Heart left ventricle (tissue), 16 donors: Measurements from ENCODE around the gene TRIM65. TPM values are rescaled to one million over a fixed set of nuclear protein-coding genes. Genes with fewer than 3 reads are reported as not detected.

Experiments used
- ATAC-seq, 4 donors: fragments of 200-7000 bp; cut with Tn5 transposase; one replicate each; pipeline ENCODE4 v1.9.1; 2020 to 2022; ENCODE audit warnings: moderate library complexity in 4 of 4, mild to moderate bottlenecking in 3 of 4, moderate number of reproducible peaks in 1 of 4
- DNase-seq, 5 donors: peaks; one replicate each; pipeline ENCODE4 v3.0.0-alpha.2; 2020
- H3K27ac ChIP-seq, 12 donors: fragments of 200-600 bp; sonication (generic) in 4 of 12; one replicate each; pipeline versions ENCODE4 v1.5.0 to v1.8.0; 2016 to 2022; ENCODE audit warnings: mild to moderate bottlenecking in 2 of 12
- H3K27me3 ChIP-seq, 9 donors: fragments of 200-600 bp; sonication (generic) in 2 of 9; one replicate each; pipeline versions ENCODE4 v1.5.1 to v1.8.0; 2016 to 2022; ENCODE audit warnings: mild to moderate bottlenecking in 3 of 9
- H3K36me3 ChIP-seq, 9 donors: fragments of 200-600 bp; sonication (generic) in 2 of 9; one replicate each; pipeline versions ENCODE4 v1.5.0 to v1.8.0; 2018 to 2022; ENCODE audit warnings: mild to moderate bottlenecking in 2 of 9
- H3K4me1 ChIP-seq, 12 donors: fragments of 200-600 bp; sonication (generic) in 4 of 12; one replicate each; pipeline versions ENCODE4 v1.5.0 to v1.8.0; 2016 to 2022; ENCODE audit warnings: mild to moderate bottlenecking in 3 of 12
- H3K4me3 ChIP-seq, 12 donors: fragments of 200-600 bp; sonication (generic) in 4 of 12; one replicate each; pipeline versions ENCODE4 v1.5.0 to v1.8.0; 2017 to 2022; ENCODE audit warnings: mild to moderate bottlenecking in 9 of 12, moderate library complexity in 4 of 12
- H3K9me3 ChIP-seq, 12 donors: fragments of 200-600 bp; sonication (generic) in 4 of 12; one replicate each; pipeline versions ENCODE4 v1.5.0 to v1.8.0; 2016 to 2022; ENCODE audit warnings: mild to moderate bottlenecking in 1 of 12
- CTCF ChIP-seq, 12 donors: fragments of 200-600 bp; sonication (generic) in 4 of 12; IDR thresholded peaks; one replicate each; pipeline versions ENCODE4 v1.5.0 to v1.8.0; 2018 to 2022; ENCODE audit warnings: antibody characterized with exemption in 12 of 12, mild to moderate bottlenecking in 5 of 12
- POLR2A ChIP-seq, 2 donors: fragments of 450-650 bp; IDR thresholded peaks; one replicate each; pipeline ENCODE4 v1.6.1; 2017; ENCODE audit warnings: antibody characterized with exemption in 2 of 2, mild to moderate bottlenecking in 2 of 2, moderate library complexity in 2 of 2
- WGBS, 4 donors: extraction: QIAGEN DNeasy Blood & Tissue Kit in 2 of 4; methylation state at CpG; one replicate each; pipeline versions ENCODE4 v1.1.5 to v1.1.7; 2013 to 2018; 5-methylcytosine and 5-hydroxymethylcytosine counted together
- intact Hi-C, 10 donors: fragments of 100-400 bp; cut with DNase I; formaldehyde crosslinking; loops; one replicate each; pipeline versions ENCODE4 v1.11.1 to v1.14.2; 2022
- long read RNA-seq, 3 donors: library from polyadenylated mRNA; unstranded; transcript quantifications; one replicate each; pipeline ENCODE4 v2.0.0, GENCODE V29; 2020 to 2021
- polyA plus RNA-seq, 2 donors: library from polyadenylated mRNA; stranded (reverse); fragments of 200-250 nt; gene quantifications; one replicate each; pipeline ENCODE4 v1.2.3, GENCODE V29; 2013
- total RNA-seq, 9 donors: library from RNA; depleted of rRNA in 2 of 9; stranded (reverse); fragments of >200 nt in 2 of 9; fragmentation: NEBNext Ultra II Directional in 3 of 9; extraction: Animal tissue kit (Norgen Biotek cat#: 25700) in 3 of 9; gene quantifications; one replicate each; pipeline versions ENCODE4 v1.1.0 to v1.2.4, GENCODE V29; 2016 to 2023
- donor health status: ischemic (EF 13 %, LVEDD 7.1; RV severe dilation, severe dysfunction).
- donor health status: healthy with polysubstance abuse.
- donor health status: DM: no; HTN: yes; CAD: no.
- donor health status: DM: no; HTN: no; CAD: no.
- donor health status: ischemic (EF 25% LVEDD 6.9; RV normal size, moderate dysfunction).
- donor health status: ischemic (EF 25% LVEDD 5.7; RV mildly dilated, moderate dysfunction).
- donor health status: healthy.
- donor health status: DM: yes; HTN: yes; CAD: no.
- donor health status: ischemic (EF 35%, LVEDD 5.7; RV mildly dilated, moderate dysfunction).
- donor health status: nonischemic (EF 11% LVEDD 7.7; RV severe dilation, severe dysfunction).
- donor health status: DM: yes; HTN: yes; CAD: no.
- donor health status: PGD.
- donor health status: ischemic (EF 29% LVEDD 5.4; RV normal size, mild dysfunction).
- donor health status: nonischemic (EF 23%, LVEDD 6.1; RV moderate dilation, normal function).

The TRIM65 gene
- total RNA-seq, result 10 to 100 TPM in 3 of 9 donors, 1 to 10 TPM in 6; 6.8 to 16.1 (median 9.5) TPM
- 10 to 100 TPM in 1 of 2 donors, 1 to 10 TPM in 1; 7.5 to 10.5 TPM for polyA plus RNA-seq
- long read RNA-seq, donor 1, transcript TRIM65-201 (6 exons, 3,439 nt), result major isoform, 11 of 26 reads
- long read RNA-seq, donor 1, partial matches to known transcripts, result 0 of 26 reads
- long read RNA-seq, donor 1, other reads (novel, unspliced or antisense), result 11 of 26 reads
- long read RNA-seq, donor 2, partial matches to known transcripts, result 0 of 3 reads
- long read RNA-seq, donor 2, other reads (novel, unspliced or antisense), result 3 of 3 reads
- long read RNA-seq, donor 3, transcript TRIM65-204 (5 exons, 865 nt), result minor isoform, 5 of 19 reads
- long read RNA-seq, donor 3, transcript TRIM65-201 (6 exons, 3,439 nt), result major isoform, 6 of 19 reads
- long read RNA-seq, donor 3, partial matches to known transcripts, result 3 of 19 reads
- long read RNA-seq, donor 3, other reads (novel, unspliced or antisense), result 5 of 19 reads

- Histone ChIP-seq H3K4me3 (peak within 1 kb of the TSS; percentile 48 to 97 (median 80)), H3K4me1 (peaks cover 0 to 32% (median 24%) of the 10 kb centered on the region in 12 donors), H3K36me3 (peaks cover 0 to 52% (median 39%) of the 10 kb centered on the region in 9 donors), H3K27me3 (no peaks in the 10 kb centered on the region), H3K27ac (peak within 1 kb of the TSS; percentile 88 to 99 (median 94)), H3K9me3 (no peaks in the 10 kb centered on the region)
- TF ChIP-seq CTCF (IDR thresholded peaks at IDR 0.05), result peak in 11 of 12 donors; percentile 28 to 73 (median 55)
- TF ChIP-seq POLR2A (IDR thresholded peaks at IDR 0.05), result peak in 1 of 2 donors; percentile 84
- intact Hi-C loops, result loop anchor here in 8 of 10 donors (1.0 to 10.0 kb wide), 8 partner anchors 39 to 132 kb away; partner anchors contain the start of genes WBP2 (in 5 of the 8), GALK1 (in 1 of the 8), UNC13D (in 1 of the 8) and UNK (in 1 of the 8)
- DNase-seq (peak; percentile 88 to 94 (median 90)), ATAC-seq (peak; percentile 61 to 87 (median 85))
- WGBS, 4 donors, result 0 to 1% (median 1%) methylated on average over 12 to 102 of the region's 102 CpGs
Measured at GRCh38 chr17:75896415-75897159, at the start of gene TRIM65. Gene TRIM65, minus strand, starts transcription at chr17:75896951. Its CDS starts 14 bp downstream, at chr17:75896937.

DNA sequence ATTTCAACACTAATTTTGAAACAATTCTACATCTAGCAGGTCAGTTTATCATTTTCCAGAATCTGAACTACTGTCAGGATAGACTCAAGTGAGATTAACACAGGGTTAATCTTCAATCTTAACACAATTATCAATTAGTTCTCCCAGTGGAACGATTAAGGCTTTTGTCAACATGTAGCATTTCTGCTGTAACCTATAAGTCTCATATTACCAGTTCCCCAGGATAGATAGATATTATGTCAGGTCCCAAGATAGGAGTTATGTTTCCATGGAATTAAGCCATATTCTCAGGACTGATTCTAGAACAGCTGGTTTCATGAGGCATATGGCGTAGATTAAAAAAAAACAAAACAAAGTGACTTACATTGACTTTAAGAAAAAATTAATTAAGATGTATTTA lies 48.5 kb upstream of the TRIM65 start:
- ATAC-seq (no peak), DNase-seq (no peak)
- WGBS, 4 donors, result 66 to 76% (median 74%) methylated on average over 2 of the region's 2 CpGs
- TF ChIP-seq CTCF (IDR thresholded peaks at IDR 0.05) (no peak), POLR2A (IDR thresholded peaks at IDR 0.05) (no peak)
- H3K36me3 ChIP-seq, result peaks cover 0 to 78% (median 61%) of the 10 kb centered on the region in 9 donors
- H3K9me3 ChIP-seq, result no peaks in the 10 kb centered on the region
- peaks cover 0 to 13% (median 7%) of the 10 kb centered on the region in 12 donors for H3K4me1 ChIP-seq
- no peak overlapping the region for H3K27ac ChIP-seq
- H3K27me3 ChIP-seq, result no peaks in the 10 kb centered on the region
- intact Hi-C loops, result loop anchor here in 1 of 10 donors (10.0 kb wide), 1 partner anchor 130 kb away; the partner anchor contains the start of genes GALR2, SRP68 and ZACN
- H3K4me3 ChIP-seq, result no peak overlapping the region

GRCh38 chr17:75943491-75943890 lies 46.7 kb upstream of the TRIM65 start:
- H3K27ac ChIP-seq, result no peak overlapping the region
- peaks cover 0 to 15% (median 9%) of the 10 kb centered on the region in 12 donors for H3K4me1 ChIP-seq
- no peak for ATAC-seq
- peaks cover 0 to 61% (median 43%) of the 10 kb centered on the region in 9 donors for H3K36me3 ChIP-seq
- 70 to 77% (median 73%) methylated on average over 1 of the region's 1 CpG for WGBS, 4 donors
- intact Hi-C loops, result loop anchor here in 3 of 10 donors (5.0 to 10.0 kb wide), 3 partner anchors 34 to 131 kb away; partner anchors contain the start of genes ACOX1 (in 2 of the 3), TEN1 (in 2 of the 3), GALR2 (in 1 of the 3) and SRP68 (in 1 of the 3)
- H3K27me3 ChIP-seq, result no peaks in the 10 kb centered on the region
- no peak for DNase-seq
- H3K9me3 ChIP-seq, result no peaks in the 10 kb centered on the region
- H3K4me3 ChIP-seq, result no peak overlapping the region
- TF ChIP-seq CTCF (IDR thresholded peaks at IDR 0.05) (no peak), POLR2A (IDR thresholded peaks at IDR 0.05) (no peak)
